ENCODE measurements around the gene ZBTB46.
"Not testable (repeated sequence)": the region's sequence is repeated elsewhere in the genome, so short reads cannot be mapped to it uniquely, and the experiment has no call there.

The ZBTB46 gene

GRCh38 chr20:63777614-63778013 lies 53.5 kb downstream of the ZBTB46 start:
- no peak overlapping the region for H3K27ac ChIP-seq (ENCODE audit: low read length)
- H3K36me3 ChIP-seq (ENCODE audit: insufficient read depth, low read length): no peaks in the 10 kb centered on the region
- no peaks in the 10 kb centered on the region for H3K4me1 ChIP-seq (ENCODE audit: insufficient read depth, low read length)
- H3K27me3 ChIP-seq (ENCODE audit: insufficient read depth, low read length, poor library complexity): no peaks in the 10 kb centered on the region
- no peaks in the 10 kb centered on the region for H4K20me1 ChIP-seq (ENCODE audit: insufficient read depth, low read length)
- H3K9me3 ChIP-seq (ENCODE audit: insufficient read depth, low read length, severe bottlenecking): no peaks in the 10 kb centered on the region
- H3K79me2 ChIP-seq (ENCODE audit: insufficient read depth, low read length): no peaks in the 10 kb centered on the region
- H3K4me3 ChIP-seq (ENCODE audit: low read depth in 1 of 2, low read length in 2 of 2): no peak overlapping the region
- no peak overlapping the region for H3K9ac ChIP-seq (ENCODE audit: low read depth, low read length)
- H3K4me2 ChIP-seq (ENCODE audit: insufficient read depth, low read length): no peak overlapping the region
- TF ChIP-seq CTCF (IDR thresholded peaks at IDR 0.05; ENCODE audit: borderline replicate concordance, extremely low read depth, low read length, poor library complexity, severe bottlenecking) (no peak), EZH2 (IDR thresholded peaks at IDR 0.05; ENCODE audit: borderline replicate concordance, low read depth, low read length, severe bottlenecking) (no peak)
- ATAC-seq (ENCODE audit: insufficient read depth, low read depth) (no peak), DNase-seq (no peak)
- H2AFZ ChIP-seq (ENCODE audit: low read depth, low read length): no peak overlapping the region

DNA sequence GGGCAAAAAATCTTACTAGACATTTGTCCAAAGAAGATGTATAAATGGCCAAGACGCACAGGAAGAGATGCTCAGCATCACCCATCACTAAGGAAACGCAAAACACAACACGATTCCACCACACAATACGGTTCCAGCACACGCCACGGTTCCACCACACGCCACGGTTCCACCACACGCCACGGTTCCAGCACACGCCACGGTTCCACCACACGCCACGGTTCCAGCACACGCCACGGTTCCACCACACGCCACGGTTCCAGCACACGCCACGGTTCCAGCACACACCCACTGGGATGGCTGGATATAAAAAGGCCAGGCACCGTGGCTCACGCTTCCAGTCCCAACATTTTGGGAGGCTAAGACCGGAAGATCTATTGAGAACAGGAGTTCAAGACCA lies 54.2 kb downstream of the ZBTB46 start:
- not testable (repeated sequence) for DNase-seq

DNA sequence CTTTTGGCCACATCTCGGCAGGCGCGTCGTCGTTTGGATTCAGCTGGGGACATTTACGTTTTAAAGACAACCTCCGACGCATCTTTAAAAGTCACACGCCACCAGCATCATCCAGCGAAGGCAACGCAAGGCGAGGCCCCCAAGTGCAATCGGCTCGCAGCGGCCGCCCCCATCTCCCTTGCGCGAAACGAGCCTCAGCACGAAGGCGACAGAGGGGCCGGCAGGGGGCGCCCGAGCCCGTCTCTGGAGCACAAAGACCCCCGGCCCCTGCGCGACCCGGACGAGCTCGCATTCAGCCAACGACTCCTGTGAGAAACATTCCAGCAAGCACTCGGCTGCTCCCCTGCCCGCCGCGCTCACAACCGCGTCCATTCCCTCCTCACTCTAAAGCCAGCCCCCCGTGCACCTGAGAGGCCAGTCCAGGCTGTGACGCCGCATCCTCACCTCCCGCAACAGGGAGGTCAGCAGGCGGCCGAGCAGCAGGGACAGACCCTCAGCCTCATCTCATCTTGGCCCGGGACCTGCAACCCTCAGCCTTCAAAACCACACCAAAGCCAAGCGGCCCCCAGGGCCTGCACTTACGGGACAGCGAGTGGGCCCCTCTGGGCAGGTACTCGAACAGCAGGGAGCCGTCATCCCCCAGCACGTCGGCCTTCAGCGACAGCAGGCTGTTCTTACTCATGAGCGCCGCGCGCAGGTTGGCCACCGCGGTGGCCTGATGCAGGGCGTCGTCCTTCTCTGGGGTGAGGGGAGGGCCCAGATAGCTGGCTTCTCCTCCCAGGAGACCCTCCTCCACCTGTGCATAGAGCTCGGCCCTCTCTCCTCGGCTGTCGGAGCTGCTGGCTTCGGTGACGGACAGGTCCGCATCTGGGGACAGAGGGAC lies 55.7 kb downstream of the ZBTB46 start:
- DNase-seq (peak; percentile 49), ATAC-seq (ENCODE audit: insufficient read depth, low read depth) (peak; percentile 72)
- Histone ChIP-seq H3K36me3 (ENCODE audit: insufficient read depth, low read length) (no peaks in the 10 kb centered on the region), H3K4me1 (ENCODE audit: insufficient read depth, low read length) (no peaks in the 10 kb centered on the region), H3K9me3 (ENCODE audit: insufficient read depth, low read length, severe bottlenecking) (no peaks in the 10 kb centered on the region), H3K4me3 (ENCODE audit: low read depth in 1 of 2, low read length in 2 of 2) (no peak overlapping the region), H3K79me2 (ENCODE audit: insufficient read depth, low read length) (no peaks in the 10 kb centered on the region), H3K27me3 (ENCODE audit: insufficient read depth, low read length, poor library complexity) (no peaks in the 10 kb centered on the region), H3K4me2 (ENCODE audit: insufficient read depth, low read length) (no peak overlapping the region), H2AFZ (ENCODE audit: low read depth, low read length) (no peak overlapping the region), H3K27ac (ENCODE audit: low read length) (no peak overlapping the region), H3K9ac (ENCODE audit: low read depth, low read length) (no peak overlapping the region), H4K20me1 (ENCODE audit: insufficient read depth, low read length) (no peaks in the 10 kb centered on the region)
- no peak for TF ChIP-seq EZH2 (IDR thresholded peaks at IDR 0.05; ENCODE audit: borderline replicate concordance, low read depth, low read length, severe bottlenecking)
- peak; percentile 64 for TF ChIP-seq CTCF (IDR thresholded peaks at IDR 0.05; ENCODE audit: borderline replicate concordance, extremely low read depth, low read length, poor library complexity, severe bottlenecking)

More for the DNA sequence above, 54.2 kb downstream of the ZBTB46 start:
- not testable (repeated sequence) for H3K36me3 ChIP-seq (ENCODE audit: insufficient read depth, low read length); H3K4me2 ChIP-seq (ENCODE audit: insufficient read depth, low read length); H3K4me1 ChIP-seq (ENCODE audit: insufficient read depth, low read length); H3K9me3 ChIP-seq (ENCODE audit: insufficient read depth, low read length, severe bottlenecking); H3K27me3 ChIP-seq (ENCODE audit: insufficient read depth, low read length, poor library complexity); H3K79me2 ChIP-seq (ENCODE audit: insufficient read depth, low read length); H4K20me1 ChIP-seq (ENCODE audit: insufficient read depth, low read length); H3K4me3 ChIP-seq (ENCODE audit: low read depth in 1 of 2, low read length in 2 of 2); H3K27ac ChIP-seq (ENCODE audit: low read length); H3K9ac ChIP-seq (ENCODE audit: low read depth, low read length); H2AFZ ChIP-seq (ENCODE audit: low read depth, low read length); ATAC-seq (ENCODE audit: insufficient read depth, low read depth)

GRCh38 chr20:63774306-63774705 lies 56.8 kb downstream of the ZBTB46 start:
- H3K36me3 ChIP-seq (ENCODE audit: insufficient read depth, low read length): no peaks in the 10 kb centered on the region
- no peaks in the 10 kb centered on the region for H3K4me1 ChIP-seq (ENCODE audit: insufficient read depth, low read length)
- no peaks in the 10 kb centered on the region for H4K20me1 ChIP-seq (ENCODE audit: insufficient read depth, low read length)
- no peak overlapping the region for H3K9ac ChIP-seq (ENCODE audit: low read depth, low read length)
- H3K27ac ChIP-seq (ENCODE audit: low read length): no peak overlapping the region
- no peaks in the 10 kb centered on the region for H3K79me2 ChIP-seq (ENCODE audit: insufficient read depth, low read length)
- no peaks in the 10 kb centered on the region for H3K9me3 ChIP-seq (ENCODE audit: insufficient read depth, low read length, severe bottlenecking)
- TF ChIP-seq EZH2 (IDR thresholded peaks at IDR 0.05; ENCODE audit: borderline replicate concordance, low read depth, low read length, severe bottlenecking) (no peak), CTCF (IDR thresholded peaks at IDR 0.05; ENCODE audit: borderline replicate concordance, extremely low read depth, low read length, poor library complexity, severe bottlenecking) (no peak)
- DNase-seq: no peak
- no peak overlapping the region for H3K4me3 ChIP-seq (ENCODE audit: low read depth in 1 of 2, low read length in 2 of 2)
- no peak overlapping the region for H2AFZ ChIP-seq (ENCODE audit: low read depth, low read length)
- no peak overlapping the region for H3K4me2 ChIP-seq (ENCODE audit: insufficient read depth, low read length)
- ATAC-seq (ENCODE audit: insufficient read depth, low read depth): no peak
- no peaks in the 10 kb centered on the region for H3K27me3 ChIP-seq (ENCODE audit: insufficient read depth, low read length, poor library complexity)

Measured in DND-41 (cell line).